Upper lobe of left lung (tissue), 6 donors: Measurements from ENCODE around the gene AACS. TPM values are rescaled to one million over a fixed set of nuclear protein-coding genes. Genes with fewer than 3 reads are reported as not detected.
"Not testable (repeated sequence)": the region's sequence is repeated elsewhere in the genome, so short reads cannot be mapped to it uniquely, and the experiment has no call there.

Experiments
- ATAC-seq, 2 donors: fragments of 200-7000 bp; cut with Tn5 transposase; one replicate each; pipeline ENCODE4 v1.9.1; 2022; ENCODE audit warnings: mild to moderate bottlenecking in 2 of 2, moderate library complexity in 2 of 2; ENCODE audit not compliant: low FRiP score in 2 of 2
- DNase-seq, 2 donors: peaks; one replicate each; pipeline ENCODE4 v3.0.0-alpha.2; 2019 to 2020
- H3K27ac ChIP-seq, 4 donors: fragments of 200-600 bp; sonication (generic); one replicate each; pipeline ENCODE4 v1.5.1; 2016 to 2019
- H3K27me3 ChIP-seq, 4 donors: fragments of 200-600 bp; sonication (generic); one replicate each; pipeline ENCODE4 v1.5.1; 2017 to 2019
- H3K36me3 ChIP-seq, 4 donors: fragments of 200-600 bp; sonication (generic); one replicate each; pipeline ENCODE4 v1.5.1; 2016 to 2019
- H3K4me1 ChIP-seq, 4 donors: fragments of 200-600 bp; sonication (generic); one replicate each; pipeline ENCODE4 v1.5.1; 2018 to 2019
- H3K4me3 ChIP-seq, 4 donors: fragments of 200-600 bp; sonication (generic); one replicate each; pipeline ENCODE4 v1.5.1; 2017 to 2019; ENCODE audit warnings: mild to moderate bottlenecking in 2 of 4, moderate library complexity in 1 of 4
- H3K9me3 ChIP-seq, 4 donors: fragments of 200-600 bp; sonication (generic); one replicate each; pipeline ENCODE4 v1.5.1; 2018 to 2019
- CTCF ChIP-seq, 6 experiments: fragments of 450-650 bp in 4 of 6; fragments of 200-600 bp in 2 of 6; sonication (generic) in 2 of 6; IDR thresholded peaks; one replicate each; pipeline ENCODE4 v1.5.1; 2016 to 2019; ENCODE audit warnings: antibody characterized with exemption in 6 of 6
- EP300 ChIP-seq, 4 donors: sonication (generic); formaldehyde crosslinking; IDR thresholded peaks; one replicate each; pipeline ENCODE4 v1.5.1; 2017; ENCODE audit warnings: antibody characterized with exemption in 4 of 4, control low read depth in 2 of 4
- POLR2A ChIP-seq, 4 donors: fragments of 450-650 bp; IDR thresholded peaks; one replicate each; pipeline ENCODE4 v1.5.1; 2016 to 2017; ENCODE audit warnings: antibody characterized with exemption in 4 of 4, mild to moderate bottlenecking in 2 of 4
- POLR2AphosphoS5 ChIP-seq, 2 donors: sonication (generic); formaldehyde crosslinking; IDR thresholded peaks; one replicate each; pipeline ENCODE4 v1.5.1; 2017; ENCODE audit warnings: antibody characterized with exemption in 2 of 2
- WGBS, 2 donors: methylation state at CpG; one replicate each; pipeline ENCODE4 v1.1.5; 2017 to 2018; 5-methylcytosine and 5-hydroxymethylcytosine counted together
- total RNA-seq, 6 donors: library from RNA; depleted of rRNA in 4 of 6; stranded (reverse); fragments of >200 nt in 4 of 6; gene quantifications; one replicate each; pipeline versions ENCODE4 v1.1.0 to v1.2.1, GENCODE V29; 2016 to 2021
- donor health status: DM: no; HTN: no; CAD: no; lungs with moderate emphysema.
- donor health status: DM: no; HTN: yes; CAD: no; lungs with severe emphysema.

Gene AACS
- total RNA-seq, 6 donors from 2014 or later: 14.7 to 28.6 (median 25.5) TPM

GRCh38 chr12:125111403-125111802, 46.2 kb downstream of the AACS start:
- TF ChIP-seq EP300 (IDR thresholded peaks at IDR 0.05) (no peak), POLR2A (IDR thresholded peaks at IDR 0.05) (no peak), POLR2AphosphoS5 (IDR thresholded peaks at IDR 0.05) (no peak), CTCF (IDR thresholded peaks at IDR 0.05) (no peak)
- no peak overlapping the region for H3K27ac ChIP-seq
- H3K27me3 ChIP-seq: no peaks in the 10 kb centered on the region
- no peaks in the 10 kb centered on the region for H3K4me1 ChIP-seq
- no peaks in the 10 kb centered on the region for H3K9me3 ChIP-seq
- no peak for DNase-seq
- ATAC-seq: no peak
- WGBS, 2 donors: 91% methylated on average over 3 of the region's 3 CpGs
- no peak overlapping the region for H3K4me3 ChIP-seq
- peaks cover 0 to 58% (median 30%) of the 10 kb centered on the region in 4 donors for H3K36me3 ChIP-seq

- not testable (repeated sequence) for ATAC-seq, H3K27me3 ChIP-seq, H3K27ac ChIP-seq, H3K4me1 ChIP-seq, H3K4me3 ChIP-seq, DNase-seq, H3K9me3 ChIP-seq
- 94 to 98% methylated on average over 6 of the region's 6 CpGs for WGBS, 2 donors
- H3K36me3 ChIP-seq: peaks cover 0 to 53% (median 23%) of the 10 kb centered on the region in 4 donors
These were observed 47.4 kb downstream of the AACS start for GRCh38 chr12:125112614-125113013.

GRCh38 chr12:125113263-125113662, 48.0 kb downstream of the AACS start:
- no peaks in the 10 kb centered on the region for H3K27me3 ChIP-seq
- no peak for ATAC-seq
- no peak for TF ChIP-seq CTCF (IDR thresholded peaks at IDR 0.05)
- TF ChIP-seq POLR2AphosphoS5 (IDR thresholded peaks at IDR 0.05): no peak
- TF ChIP-seq POLR2A (IDR thresholded peaks at IDR 0.05): no peak
- no peak for TF ChIP-seq EP300 (IDR thresholded peaks at IDR 0.05)
- no peak overlapping the region for H3K27ac ChIP-seq
- H3K36me3 ChIP-seq: peaks cover 0 to 46% (median 24%) of the 10 kb centered on the region in 4 donors
- no peaks in the 10 kb centered on the region for H3K4me1 ChIP-seq
- WGBS, 2 donors: 92 to 94% methylated on average over 8 of the region's 8 CpGs
- no peak overlapping the region for H3K4me3 ChIP-seq
- no peak for DNase-seq
- H3K9me3 ChIP-seq: no peaks in the 10 kb centered on the region

- Histone ChIP-seq H3K4me3 (no peak overlapping the region), H3K4me1 (no peaks in the 10 kb centered on the region), H3K9me3 (no peaks in the 10 kb centered on the region), H3K36me3 (peaks cover 0 to 50% (median 28%) of the 10 kb centered on the region in 4 donors), H3K27ac (no peak overlapping the region), H3K27me3 (no peaks in the 10 kb centered on the region)
- WGBS, 2 donors: 85 to 95% methylated on average over 8 to 9 of the region's 9 CpGs
- no peak for DNase-seq
- no peak for ATAC-seq
- TF ChIP-seq CTCF (IDR thresholded peaks at IDR 0.05): no peak
- no peak for TF ChIP-seq POLR2A (IDR thresholded peaks at IDR 0.05)
- TF ChIP-seq POLR2AphosphoS5 (IDR thresholded peaks at IDR 0.05): no peak
- no peak for TF ChIP-seq EP300 (IDR thresholded peaks at IDR 0.05)
These were observed 48.6 kb downstream of the AACS start for GRCh38 chr12:125113789-125114188.

- Histone ChIP-seq H3K27me3 (no peaks in the 10 kb centered on the region), H3K4me1 (no peaks in the 10 kb centered on the region), H3K4me3 (no peak overlapping the region), H3K36me3 (peaks cover 0 to 45% (median 26%) of the 10 kb centered on the region in 4 donors), H3K27ac (no peak overlapping the region), H3K9me3 (no peaks in the 10 kb centered on the region)
- WGBS, 2 donors: 96% methylated on average over 14 to 24 of the region's 40 CpGs
- DNase-seq (peak in 1 of 2 donors; percentile 84), ATAC-seq (no peak)
- TF ChIP-seq POLR2AphosphoS5 (IDR thresholded peaks at IDR 0.05): no peak
- no peak for TF ChIP-seq CTCF (IDR thresholded peaks at IDR 0.05)
- TF ChIP-seq POLR2A (IDR thresholded peaks at IDR 0.05): no peak
- no peak for TF ChIP-seq EP300 (IDR thresholded peaks at IDR 0.05)
These were observed 49.3 kb downstream of the AACS start for GRCh38 chr12:125114365-125115141.
